ENCODE measurements around the gene ABHD1.

GRCh38 chr2:27122791-27123190, 824 bp upstream of the ABHD1 start:
- TF ChIP-seq POLR2A (IDR thresholded peaks at IDR 0.05; ENCODE audit: low read depth, low read length) (no peak), TAF1 (IDR thresholded peaks at IDR 0.05; ENCODE audit: borderline replicate concordance, low read depth, low read length) (no peak)

All from GM12892 (cell line).